Measurements from ENCODE around the gene JMY. TPM values are rescaled to one million over a fixed set of nuclear protein-coding genes. Genes with fewer than 3 reads are reported as not detected.

Gene JMY
- total and polyA plus RNA-seq, 2 experiments from 2014 or later: 2.0 to 11.7 TPM

- DNase-seq (ENCODE audit: low spot score): no peak
- Histone ChIP-seq H3K9me2 (replicated peaks; ENCODE audit: insufficient read depth) (no peaks in the 10 kb centered on the region), H3K36me3 (replicated peaks; ENCODE audit: insufficient read depth, low read depth) (no peaks in the 10 kb centered on the region), H3K9me3 (ENCODE audit: low read depth) (no peaks in the 10 kb centered on the region), H4K20me1 (ENCODE audit: insufficient read depth, poor library complexity, severe bottlenecking) (no peaks in the 10 kb centered on the region), H3K4me3 (no peak overlapping the region), H3K79me2 (no peaks in the 10 kb centered on the region), H3K27me3 (no peaks in the 10 kb centered on the region), H2AFZ (no peak overlapping the region), H3K4me1 (ENCODE audit: insufficient read depth) (no peaks in the 10 kb centered on the region), H3K27ac (no peak overlapping the region), H3K4me2 (no peak overlapping the region)
- 94% methylated on average over 10 of the region's 10 CpGs for WGBS (ENCODE audit: low lambda C conversion rate, missing lambda C conversion rate)
- TF ChIP-seq EZH2phosphoT487 (IDR thresholded peaks at IDR 0.05; ENCODE audit: low read depth, severe bottlenecking, unreplicated experiment) (no peak), EZH2 (IDR thresholded peaks at IDR 0.05; ENCODE audit: borderline replicate concordance) (no peak), CTCF (IDR thresholded peaks at IDR 0.05; ENCODE audit: poor library complexity) (no peak)
Observed at GRCh38 chr5:79349047-79349446, 113.1 kb downstream of the JMY start.

GRCh38 chr5:79349881-79350280 is 114.0 kb downstream of the JMY start:
- H2AFZ ChIP-seq: no peak overlapping the region
- no peaks in the 10 kb centered on the region for H3K4me1 ChIP-seq (ENCODE audit: insufficient read depth)
- no peaks in the 10 kb centered on the region for H3K27me3 ChIP-seq
- no peak overlapping the region for H3K4me3 ChIP-seq
- H3K27ac ChIP-seq: no peak overlapping the region
- H3K36me3 ChIP-seq (replicated peaks; ENCODE audit: insufficient read depth, low read depth): no peaks in the 10 kb centered on the region
- 85% methylated on average over 2 of the region's 2 CpGs for WGBS (ENCODE audit: low lambda C conversion rate, missing lambda C conversion rate)
- no peak for DNase-seq (ENCODE audit: low spot score)
- TF ChIP-seq EZH2phosphoT487 (IDR thresholded peaks at IDR 0.05; ENCODE audit: low read depth, severe bottlenecking, unreplicated experiment): no peak
- TF ChIP-seq CTCF (IDR thresholded peaks at IDR 0.05; ENCODE audit: poor library complexity): no peak
- TF ChIP-seq EZH2 (IDR thresholded peaks at IDR 0.05; ENCODE audit: borderline replicate concordance): no peak
- H3K9me2 ChIP-seq (replicated peaks; ENCODE audit: insufficient read depth): no peaks in the 10 kb centered on the region
- H4K20me1 ChIP-seq (ENCODE audit: insufficient read depth, poor library complexity, severe bottlenecking): no peaks in the 10 kb centered on the region
- H3K9me3 ChIP-seq (ENCODE audit: low read depth): no peaks in the 10 kb centered on the region
- no peaks in the 10 kb centered on the region for H3K79me2 ChIP-seq
- H3K4me2 ChIP-seq: no peak overlapping the region

GRCh38 chr5:79357398-79357797 is 121.5 kb downstream of the JMY start:
- no peaks in the 10 kb centered on the region for H3K9me3 ChIP-seq (ENCODE audit: low read depth)
- H3K4me3 ChIP-seq: no peak overlapping the region
- no peak overlapping the region for H3K4me2 ChIP-seq
- no peak overlapping the region for H2AFZ ChIP-seq
- no peaks in the 10 kb centered on the region for H3K4me1 ChIP-seq (ENCODE audit: insufficient read depth)
- no peaks in the 10 kb centered on the region for H3K79me2 ChIP-seq
- no peak for DNase-seq (ENCODE audit: low spot score)
- no peaks in the 10 kb centered on the region for H3K36me3 ChIP-seq (replicated peaks; ENCODE audit: insufficient read depth, low read depth)
- H3K27ac ChIP-seq: no peak overlapping the region
- no peak for TF ChIP-seq CTCF (IDR thresholded peaks at IDR 0.05; ENCODE audit: poor library complexity)
- H3K9me2 ChIP-seq (replicated peaks; ENCODE audit: insufficient read depth): no peaks in the 10 kb centered on the region
- H4K20me1 ChIP-seq (ENCODE audit: insufficient read depth, poor library complexity, severe bottlenecking): no peaks in the 10 kb centered on the region
- 62% methylated on average over 1 of the region's 1 CpG for WGBS (ENCODE audit: low lambda C conversion rate, missing lambda C conversion rate)
- H3K27me3 ChIP-seq: no peaks in the 10 kb centered on the region

Small RNAs within 50 kb of the gene (small RNA-seq; reads per million reads assigned to genes)
- not detected for gene AC016559.1
- not detected for gene RF00425

Other genes starting within 250 kb of the JMY start
- 0.16 and 0.87 TPM in 2 replicates for gene DMGDH, start 166.5 kb upstream of the JMY start, total RNA-seq
- gene DMGDH, start 166.5 kb upstream of the JMY start, polyA plus RNA-seq: 0.87 and 1.0 TPM in 2 replicates
- not detected in 2 replicates for gene BHMT2, start 166.4 kb upstream of the JMY start, total RNA-seq
- gene BHMT2, start 166.4 kb upstream of the JMY start, polyA plus RNA-seq: not detected in 2 replicates
- 14.1 and 22.1 TPM in 2 replicates for gene BHMT, start 124.3 kb upstream of the JMY start, total RNA-seq
- 9.7 and 10.2 TPM in 2 replicates for gene BHMT, start 124.3 kb upstream of the JMY start, polyA plus RNA-seq